OCI-LY7 (cell line): ENCODE results near the gene ZNF70. TPM values are rescaled to one million over a fixed set of nuclear protein-coding genes. Genes with fewer than 3 reads are reported as not detected.
A peak's percentile ranks its signal among the peaks of the same experiment; 100 is the strongest.

Experiments
- BruUV-seq: library from RNA; stranded (reverse); fragments of 400-500 nt; replicated peaks from 2 replicates; lab custom pipeline; 2021; lab: Mats Ljungman, UMichigan
- CTCF ChIA-PET: fragments of 300-600 bp; sonication (Branson Sonifier 250); formaldehyde crosslinking; loops from one replicate; lab custom pipeline; 2022; ENCODE audit warnings: antibody characterized with exemption; ENCODE audit not compliant: unreplicated experiment; lab: Charles Lee
- POLR2A ChIA-PET: fragments of 300-600 bp; sonication (Branson Sonifier 250); formaldehyde crosslinking; loops from one replicate; lab custom pipeline; 2022; ENCODE audit warnings: antibody characterized with exemption; lab: Charles Lee
- DNase-seq: peaks from one replicate; pipeline ENCODE4 v3.0.0-alpha.2; 2015; ENCODE audit warnings: low spot score
- H2AFZ ChIP-seq: fragments of 200-600 bp; sonication (generic), shearing (Covaris generic); 2 replicates; pipeline ENCODE4 v1.6.1; 2014; ENCODE audit warnings: mild to moderate bottlenecking, antibody characterized with exemption, low read length, moderate library complexity
- H3K27ac ChIP-seq: fragments of 200-600 bp; sonication (generic); 2 replicates; pipeline ENCODE4 v1.5.1; 2014; ENCODE audit warnings: mixed run types, low read depth, mild to moderate bottlenecking, moderate library complexity, low read length, inconsistent platforms; ENCODE audit not compliant: poor library complexity, severe bottlenecking
- H3K36me3 ChIP-seq: fragments of 200-600 bp; sonication (generic); 2 replicates; pipeline ENCODE4 v1.6.1; 2014; ENCODE audit warnings: mild to moderate bottlenecking, antibody characterized with exemption, low read length, moderate library complexity, mixed read lengths; ENCODE audit not compliant: insufficient read depth
- H3K4me1 ChIP-seq: fragments of 200-600 bp; sonication (generic); 2 replicates; pipeline ENCODE4 v1.5.1; 2014; ENCODE audit warnings: mild to moderate bottlenecking, low read length; ENCODE audit not compliant: insufficient read depth, poor library complexity, severe bottlenecking
- H3K4me2 ChIP-seq: fragments of 200-600 bp; sonication (generic); 2 replicates; pipeline ENCODE4 v1.6.1; 2014; ENCODE audit warnings: mild to moderate bottlenecking, low read length
- H3K4me3 ChIP-seq: fragments of 200-600 bp; sonication (generic); 2 replicates; pipeline ENCODE4 v1.5.1; 2014; ENCODE audit warnings: mild to moderate bottlenecking, low read depth, low read length; ENCODE audit not compliant: poor library complexity, severe bottlenecking
- H3K79me2 ChIP-seq: fragments of 200-600 bp; sonication (generic); 2 replicates; pipeline ENCODE4 v1.6.1; 2016; ENCODE audit warnings: low read depth, mild to moderate bottlenecking, low read length, moderate library complexity, mixed read lengths; ENCODE audit not compliant: insufficient read depth
- H3K9me2 ChIP-seq: fragments of 200-600 bp; sonication (generic); 2 replicates; pipeline ENCODE4 v1.6.1; 2016; ENCODE audit warnings: mild to moderate bottlenecking, low read length, mixed read lengths; ENCODE audit not compliant: insufficient read depth
- H3K9me3 ChIP-seq: fragments of 200-600 bp; sonication (generic); 2 replicates; pipeline ENCODE4 v1.6.1; 2014; ENCODE audit warnings: mild to moderate bottlenecking, mixed run types, low read length, mixed read lengths
- H4K20me1 ChIP-seq: fragments of 200-600 bp; sonication (generic); 2 replicates; pipeline ENCODE4 v1.6.1; 2014; ENCODE audit warnings: mild to moderate bottlenecking, antibody characterized with exemption, low read length, moderate library complexity, mixed read lengths; ENCODE audit not compliant: insufficient read depth
- EZH2phosphoT487 ChIP-seq: fragments of 200-600 bp; sonication (generic); IDR thresholded peaks from 2 replicates; pipeline ENCODE4 v1.6.1; 2018; ENCODE audit warnings: low read depth, borderline replicate concordance, mild to moderate bottlenecking, mixed run types, antibody characterized with exemption, low read length, moderate library complexity, mixed read lengths
- intact Hi-C: fragments of 100-400 bp; cut with micrococcal nuclease; formaldehyde crosslinking; loops from one replicate; pipeline ENCODE4 v1.10.0; 2022; ENCODE audit not compliant: unreplicated experiment
- total RNA-seq, 2 experiments: library from RNA; depleted of rRNA in 1 of 2; stranded (reverse); fragments of >200 nt in 1 of 2; shearing (Covaris generic) in 1 of 2; gene quantifications; 2 replicates each; pipeline ENCODE4 v1.2.3, GENCODE V29; 2014 to 2022
- TF ChIP-seq, protein P1 (sequence below): fragments of 200-600 bp; sonication (generic); conservative IDR thresholded peaks from 2 replicates; pipeline ENCODE4 v1.5.1; 2014; ENCODE audit warnings: mild to moderate bottlenecking, antibody characterized with exemption, low read length, moderate library complexity, mixed read lengths

Gene ZNF70
- total RNA-seq, 2 experiments from 2014 or later = 6.0 to 8.4 TPM

DNA sequence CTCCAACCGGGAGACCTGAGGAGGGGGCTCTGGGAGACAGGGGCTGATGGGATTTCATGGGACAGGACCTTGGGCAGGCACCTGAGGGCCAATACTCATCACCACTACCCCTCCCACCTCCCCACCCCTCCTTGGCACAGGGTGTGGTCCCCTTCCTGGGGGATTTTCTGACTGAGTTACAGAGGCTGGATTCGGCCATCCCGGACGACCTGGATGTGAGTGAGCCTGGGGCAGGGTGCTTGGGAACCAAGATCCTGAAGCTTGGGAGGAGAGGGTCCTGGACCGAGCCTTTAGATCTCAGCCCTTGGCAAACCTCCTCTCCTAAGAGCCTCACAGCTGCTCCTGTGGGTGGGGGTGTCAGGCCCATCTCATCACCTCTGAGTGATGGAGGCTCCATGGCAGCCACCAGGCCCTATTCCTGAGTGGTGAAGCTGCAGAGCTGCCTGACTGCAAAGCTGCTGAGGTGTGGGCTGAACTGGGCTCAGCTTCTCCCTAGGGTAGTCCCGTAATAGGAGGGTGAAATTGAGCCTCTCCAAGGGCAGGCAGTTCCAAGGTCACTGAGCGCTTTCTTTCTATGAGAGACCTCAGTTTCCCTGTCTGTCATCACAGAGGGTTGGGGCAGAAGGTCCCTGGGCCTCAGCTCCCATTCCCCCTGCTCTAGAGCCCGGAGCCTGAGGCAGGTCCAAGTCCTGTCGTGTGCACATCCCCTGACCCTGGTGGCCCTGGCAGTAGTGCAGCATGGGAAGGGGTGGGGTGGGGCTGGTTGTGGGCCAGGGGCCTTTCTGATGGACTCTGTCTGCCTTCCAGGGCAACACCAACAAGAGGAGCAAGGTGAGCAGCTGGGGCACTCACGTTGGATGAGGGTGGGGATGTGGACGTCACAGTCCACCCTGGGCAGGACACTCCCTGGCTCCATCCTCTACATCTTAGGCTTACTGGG, 53.6 kb downstream of the ZNF70 start:
- no peak overlapping the region for H3K4me3 ChIP-seq
- CTCF ChIA-PET = no interaction called here
- peaks cover 8% of the 10 kb centered on the region; the same call in 1 of the 2 replicates for H3K79me2 ChIP-seq
- intact Hi-C loops = no loop called here
- peaks cover 19% of the 10 kb centered on the region for H3K4me1 ChIP-seq
- no peaks in the 10 kb centered on the region for H3K9me3 ChIP-seq
- no peaks in the 10 kb centered on the region for H3K9me2 ChIP-seq
- POLR2A ChIA-PET = interaction anchor here (0.6 to 1.2 kb wide), 3 partner anchors 10 to 66 kb away, joined by 3 to 7 read pairs (median 3); partner anchors contain the start of gene C22orf15
- no peak for DNase-seq
- BruUV-seq = no TSS peak
- TF ChIP-seq, protein P1, sequence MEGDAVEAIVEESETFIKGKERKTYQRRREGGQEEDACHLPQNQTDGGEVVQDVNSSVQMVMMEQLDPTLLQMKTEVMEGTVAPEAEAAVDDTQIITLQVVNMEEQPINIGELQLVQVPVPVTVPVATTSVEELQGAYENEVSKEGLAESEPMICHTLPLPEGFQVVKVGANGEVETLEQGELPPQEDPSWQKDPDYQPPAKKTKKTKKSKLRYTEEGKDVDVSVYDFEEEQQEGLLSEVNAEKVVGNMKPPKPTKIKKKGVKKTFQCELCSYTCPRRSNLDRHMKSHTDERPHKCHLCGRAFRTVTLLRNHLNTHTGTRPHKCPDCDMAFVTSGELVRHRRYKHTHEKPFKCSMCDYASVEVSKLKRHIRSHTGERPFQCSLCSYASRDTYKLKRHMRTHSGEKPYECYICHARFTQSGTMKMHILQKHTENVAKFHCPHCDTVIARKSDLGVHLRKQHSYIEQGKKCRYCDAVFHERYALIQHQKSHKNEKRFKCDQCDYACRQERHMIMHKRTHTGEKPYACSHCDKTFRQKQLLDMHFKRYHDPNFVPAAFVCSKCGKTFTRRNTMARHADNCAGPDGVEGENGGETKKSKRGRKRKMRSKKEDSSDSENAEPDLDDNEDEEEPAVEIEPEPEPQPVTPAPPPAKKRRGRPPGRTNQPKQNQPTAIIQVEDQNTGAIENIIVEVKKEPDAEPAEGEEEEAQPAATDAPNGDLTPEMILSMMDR = no peak
- TF ChIP-seq EZH2phosphoT487 = no peak
- peak overlapping the region; percentile 47; the same call in 1 of the 2 replicates for H3K4me2 ChIP-seq
- H3K36me3 ChIP-seq = peaks cover 65% of the 10 kb centered on the region
- no peaks in the 10 kb centered on the region for H4K20me1 ChIP-seq
- H3K27ac ChIP-seq = peak overlapping the region; percentile 62
- no peak overlapping the region for H2AFZ ChIP-seq

DNA sequence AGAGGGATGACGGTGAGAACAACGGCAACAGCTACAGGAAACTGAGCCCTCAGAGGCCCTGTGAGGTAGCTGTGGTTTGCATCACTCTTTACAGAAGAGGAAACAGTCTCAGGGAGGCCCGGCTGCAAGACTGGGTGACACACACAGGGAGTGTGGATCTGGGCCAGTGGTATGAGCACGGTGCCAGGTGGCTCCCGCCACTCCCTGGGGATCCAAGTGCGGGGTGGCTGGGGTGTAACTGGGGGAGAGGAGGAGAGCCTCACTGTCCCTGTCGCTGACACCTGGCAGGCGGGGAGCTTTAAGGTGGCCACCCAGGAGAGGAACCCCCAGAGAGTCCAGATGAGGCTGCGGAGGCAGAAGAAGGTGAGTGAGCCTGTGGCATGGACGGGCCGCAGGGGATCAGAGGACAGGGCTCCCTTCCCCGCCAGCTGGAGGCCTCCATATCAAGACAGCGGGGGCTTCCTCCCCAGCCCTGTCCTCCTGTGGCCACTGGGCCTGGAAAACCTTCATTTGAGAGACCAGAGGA, 54.5 kb downstream of the ZNF70 start:
- Histone ChIP-seq H3K4me2 (peak overlapping the region; percentile 47), H2AFZ (no peak overlapping the region)
- no TSS peak for BruUV-seq

More for the DNA sequence above, 54.5 kb downstream of the ZNF70 start:
- TF ChIP-seq EZH2phosphoT487 = no peak
- TF ChIP-seq, protein P1 = no peak
- POLR2A ChIA-PET = interaction anchor here (0.6 to 1.2 kb wide), 4 partner anchors 9 to 67 kb away, joined by 3 to 7 read pairs (median 3); partner anchors contain the start of gene C22orf15
- Histone ChIP-seq H3K36me3 (peaks cover 56% of the 10 kb centered on the region), H3K27ac (peak overlapping the region; percentile 62), H3K4me3 (no peak overlapping the region), H3K4me1 (peaks cover 19% of the 10 kb centered on the region), H3K79me2 (no peaks in the 10 kb centered on the region; the same call in 1 of the 2 replicates), H3K9me3 (no peaks in the 10 kb centered on the region), H3K9me2 (no peaks in the 10 kb centered on the region), H4K20me1 (no peaks in the 10 kb centered on the region)
- intact Hi-C loops = no loop called here
- CTCF ChIA-PET = no interaction called here
- peak; percentile 82 for DNase-seq
